Measurements from ENCODE around the gene GPR161. TPM values are rescaled to one million over a fixed set of nuclear protein-coding genes. Genes with fewer than 3 reads are reported as not detected.
"Not testable (repeated sequence)": the region's sequence is repeated elsewhere in the genome, so short reads cannot be mapped to it uniquely, and the experiment has no call there.

The GPR161 gene
- total and polyA plus RNA-seq, 2 donors from 2014 or later, result 1.4 to 4.2 TPM

GRCh38 chr1:168057355-168057754 lies 79.4 kb downstream of the GPR161 start:
- DNase-seq (no peak), FAIRE-seq (no peak)
- intact Hi-C loops (cut with DNase I), result no loop called here
- Histone ChIP-seq H3K4me3 (ENCODE audit: low read length in 3 of 3) (no peak overlapping the region), H3K4me1 (ENCODE audit: control insufficient read depth in 2 of 3, insufficient read depth in 2 of 3, low read depth in 1 of 3, low read length in 3 of 3) (no peaks in the 10 kb centered on the region), H3K9me3 (ENCODE audit: control insufficient read depth in 2 of 3, insufficient read depth in 1 of 3, low read length in 3 of 3) (no peaks in the 10 kb centered on the region), H3K9ac (ENCODE audit: low read length in 3 of 3) (no peak overlapping the region), H3K27ac (ENCODE audit: low read depth in 2 of 2, low read length in 2 of 2) (no peak overlapping the region), H3K36me3 (ENCODE audit: control insufficient read depth in 2 of 3, insufficient read depth in 3 of 3, low read length in 3 of 3) (no peaks in the 10 kb centered on the region), H3K27me3 (ENCODE audit: control insufficient read depth, insufficient read depth, low read length) (no peaks in the 10 kb centered on the region)
- no peak for TF ChIP-seq CTCF (IDR thresholded peaks at IDR 0.05; ENCODE audit: borderline replicate concordance, extremely low read depth, insufficient read depth)

GRCh38 chr1:168056152-168056551 lies 80.6 kb downstream of the GPR161 start:
- DNase-seq; H3K9ac ChIP-seq (ENCODE audit: low read length in 3 of 3); H3K27ac ChIP-seq (ENCODE audit: low read depth in 2 of 2, low read length in 2 of 2); FAIRE-seq; H3K36me3 ChIP-seq (ENCODE audit: control insufficient read depth in 2 of 3, insufficient read depth in 3 of 3, low read length in 3 of 3); H3K4me1 ChIP-seq (ENCODE audit: control insufficient read depth in 2 of 3, insufficient read depth in 2 of 3, low read depth in 1 of 3, low read length in 3 of 3); intact Hi-C loops (cut with DNase I); H3K9me3 ChIP-seq (ENCODE audit: control insufficient read depth in 2 of 3, insufficient read depth in 1 of 3, low read length in 3 of 3); H3K27me3 ChIP-seq (ENCODE audit: control insufficient read depth, insufficient read depth, low read length); H3K4me3 ChIP-seq (ENCODE audit: low read length in 3 of 3): not testable (repeated sequence)

GRCh38 chr1:168054117-168054516 lies 82.6 kb downstream of the GPR161 start:
- no peaks in the 10 kb centered on the region for H3K36me3 ChIP-seq (ENCODE audit: control insufficient read depth in 2 of 3, insufficient read depth in 3 of 3, low read length in 3 of 3)
- intact Hi-C loops (cut with DNase I), result no loop called here
- H3K4me3 ChIP-seq (ENCODE audit: low read length in 3 of 3), result no peak overlapping the region
- H3K27ac ChIP-seq (ENCODE audit: low read depth in 2 of 2, low read length in 2 of 2), result no peak overlapping the region
- FAIRE-seq (no peak), DNase-seq (no peak)
- H3K27me3 ChIP-seq (ENCODE audit: control insufficient read depth, insufficient read depth, low read length), result no peaks in the 10 kb centered on the region
- no peaks in the 10 kb centered on the region for H3K4me1 ChIP-seq (ENCODE audit: control insufficient read depth in 2 of 3, insufficient read depth in 2 of 3, low read depth in 1 of 3, low read length in 3 of 3)
- H3K9ac ChIP-seq (ENCODE audit: low read length in 3 of 3), result no peak overlapping the region
- H3K9me3 ChIP-seq (ENCODE audit: control insufficient read depth in 2 of 3, insufficient read depth in 1 of 3, low read length in 3 of 3), result no peaks in the 10 kb centered on the region
- TF ChIP-seq CTCF (IDR thresholded peaks at IDR 0.05; ENCODE audit: borderline replicate concordance, extremely low read depth, insufficient read depth), result no peak

GRCh38 chr1:168053681-168054080 lies 83.0 kb downstream of the GPR161 start:
- Histone ChIP-seq H3K4me3 (ENCODE audit: low read length in 3 of 3) (no peak overlapping the region), H3K27ac (ENCODE audit: low read depth in 2 of 2, low read length in 2 of 2) (no peak overlapping the region), H3K36me3 (ENCODE audit: control insufficient read depth in 2 of 3, insufficient read depth in 3 of 3, low read length in 3 of 3) (no peaks in the 10 kb centered on the region), H3K9ac (ENCODE audit: low read length in 3 of 3) (no peak overlapping the region), H3K9me3 (ENCODE audit: control insufficient read depth in 2 of 3, insufficient read depth in 1 of 3, low read length in 3 of 3) (no peaks in the 10 kb centered on the region), H3K4me1 (ENCODE audit: control insufficient read depth in 2 of 3, insufficient read depth in 2 of 3, low read depth in 1 of 3, low read length in 3 of 3) (no peaks in the 10 kb centered on the region), H3K27me3 (ENCODE audit: control insufficient read depth, insufficient read depth, low read length) (no peaks in the 10 kb centered on the region)
- FAIRE-seq (no peak), DNase-seq (peak in 1 of 5 donors; percentile 31)
- TF ChIP-seq CTCF (IDR thresholded peaks at IDR 0.05; ENCODE audit: borderline replicate concordance, extremely low read depth, insufficient read depth), result no peak
- intact Hi-C loops (cut with DNase I), result no loop called here
